Prostate gland (tissue), 2 donors: Measurements from ENCODE around the gene GPX3. TPM values are rescaled to one million over a fixed set of nuclear protein-coding genes. Genes with fewer than 3 reads are reported as not detected.

Experiments
- DNase-seq: peaks from one replicate; pipeline ENCODE4 v3.0.0-alpha.2; 2019; ENCODE audit warnings: low spot score
- H3K27ac ChIP-seq, 2 donors: fragments of 200-600 bp; sonication (generic); 2 replicates each; pipeline ENCODE4 v1.5.1; 2017 to 2019
- H3K27me3 ChIP-seq: fragments of 200-600 bp; sonication (generic); replicated peaks from 2 replicates; pipeline ENCODE4 v1.5.1; 2019; ENCODE audit not compliant: insufficient read depth
- H3K36me3 ChIP-seq, 2 donors: fragments of 200-600 bp; sonication (generic); 1 replicate in 1 of 2; 2 replicates in 1 of 2; pipeline versions ENCODE4 v1.5.1 to v1.8.1; 2017 to 2019
- H3K4me1 ChIP-seq: fragments of 200-600 bp; sonication (generic); replicated peaks from 2 replicates; pipeline ENCODE4 v1.5.1; 2019
- H3K4me3 ChIP-seq, 2 donors: fragments of 200-600 bp; sonication (generic); 2 replicates each; pipeline ENCODE4 v1.5.1; 2017 to 2019
- H3K9me3 ChIP-seq: fragments of 200-600 bp; sonication (generic); 2 replicates; pipeline ENCODE4 v1.5.1; 2017
- CTCF ChIP-seq, 4 experiments: fragments of 200-600 bp in 2 of 4; fragments of 450-650 bp in 2 of 4; sonication (generic) in 2 of 4; IDR thresholded peaks; 1 replicate in 3 of 4; 2 replicates in 1 of 4; pipeline ENCODE4 v1.5.1; 2016 to 2019; ENCODE audit warnings: antibody characterized with exemption in 4 of 4, mild to moderate bottlenecking in 2 of 4, moderate library complexity in 2 of 4
- POLR2A ChIP-seq: fragments of 450-650 bp; IDR thresholded peaks from one replicate; pipeline ENCODE4 v1.6.1; 2016; ENCODE audit warnings: antibody characterized with exemption, mild to moderate bottlenecking
- POLR2AphosphoS5 ChIP-seq: sonication (generic); formaldehyde crosslinking; IDR thresholded peaks from one replicate; pipeline ENCODE4 v1.6.1; 2017; ENCODE audit warnings: antibody characterized with exemption
- WGBS: methylation state at CpG from one replicate; pipeline ENCODE4 v1.1.5; 2018; 5-methylcytosine and 5-hydroxymethylcytosine counted together
- intact Hi-C: fragments of 100-400 bp; cut with DNase I; formaldehyde crosslinking; loops from one replicate; pipeline ENCODE4 v1.14.2; 2022
- total RNA-seq, 2 donors: library from RNA; depleted of rRNA; stranded (reverse); fragments of >200 nt; gene quantifications; one replicate each; pipeline ENCODE4 v1.1.0, GENCODE V29; 2016

The GPX3 gene
- total RNA-seq, 2 donors from 2014 or later: 195 to 270 TPM

- intact Hi-C loops: loop anchor here (5.0 to 10.0 kb wide), 2 partner anchors 102 to 221 kb away; no protein-coding TSS in a partner anchor
- 53% methylated on average over 5 of the region's 5 CpGs for WGBS
- no peaks in the 10 kb centered on the region for H3K27me3 ChIP-seq
Measured at GRCh38 chr5:151005187-151005949, 15.0 kb upstream of the GPX3 start.

GRCh38 chr5:151005950-151006576 is 14.3 kb upstream of the GPX3 start:
- no peak overlapping the region for H3K4me3 ChIP-seq
- no peaks in the 10 kb centered on the region for H3K27me3 ChIP-seq
- H3K27ac ChIP-seq: peak overlapping the region; percentile 53 to 70
- TF ChIP-seq POLR2AphosphoS5 (peak; percentile 50), POLR2A (no peak), CTCF (IDR thresholded peaks at IDR 0.05) (no peak)
- no peaks in the 10 kb centered on the region for H3K36me3 ChIP-seq
- H3K9me3 ChIP-seq: no peaks in the 10 kb centered on the region
- peak; percentile 28 for DNase-seq
- intact Hi-C loops: loop anchor here (2.0 to 10.0 kb wide), 3 partner anchors 17 to 221 kb away; no protein-coding TSS in a partner anchor
- peaks cover 3% of the 10 kb centered on the region for H3K4me1 ChIP-seq
- 30% methylated on average over 7 of the region's 7 CpGs for WGBS

More at GRCh38 chr5:151005187-151005949, 15.0 kb upstream of the GPX3 start:
- H3K36me3 ChIP-seq: no peaks in the 10 kb centered on the region
- peaks cover 3% of the 10 kb centered on the region for H3K4me1 ChIP-seq
- no peak for DNase-seq
- no peaks in the 10 kb centered on the region for H3K9me3 ChIP-seq
- TF ChIP-seq POLR2AphosphoS5 (peak; percentile 13), CTCF (IDR thresholded peaks at IDR 0.05) (no peak)
- no peak overlapping the region for H3K4me3 ChIP-seq
- H3K27ac ChIP-seq: peak overlapping the region; percentile 45 to 53

GRCh38 chr5:151006704-151007334 is 13.6 kb upstream of the GPX3 start:
- intact Hi-C loops: loop anchor here (2.0 to 10.0 kb wide), 3 partner anchors 16 to 222 kb away; no protein-coding TSS in a partner anchor

More at GRCh38 chr5:151006704-151007334, 13.6 kb upstream of the GPX3 start:
- Histone ChIP-seq H3K36me3 (no peaks in the 10 kb centered on the region), H3K4me3 (no peak overlapping the region), H3K4me1 (peaks cover 3% of the 10 kb centered on the region), H3K9me3 (no peaks in the 10 kb centered on the region), H3K27ac (peak overlapping the region; percentile 53 to 70), H3K27me3 (no peaks in the 10 kb centered on the region)
- no peak for DNase-seq
- 72% methylated on average over 5 of the region's 5 CpGs for WGBS
- TF ChIP-seq POLR2AphosphoS5 (no peak), POLR2A (no peak), CTCF (IDR thresholded peaks at IDR 0.05) (no peak)
